GM19452 (cell line): ENCODE results near the gene ATP23.

Experiments
- ATAC-seq: cut with Tn5 transposase; IDR thresholded peaks from one replicate; pipeline ENCODE4 v1.9.1; 2021; ENCODE audit not compliant: unreplicated experiment

Gene ATP23

DNA sequence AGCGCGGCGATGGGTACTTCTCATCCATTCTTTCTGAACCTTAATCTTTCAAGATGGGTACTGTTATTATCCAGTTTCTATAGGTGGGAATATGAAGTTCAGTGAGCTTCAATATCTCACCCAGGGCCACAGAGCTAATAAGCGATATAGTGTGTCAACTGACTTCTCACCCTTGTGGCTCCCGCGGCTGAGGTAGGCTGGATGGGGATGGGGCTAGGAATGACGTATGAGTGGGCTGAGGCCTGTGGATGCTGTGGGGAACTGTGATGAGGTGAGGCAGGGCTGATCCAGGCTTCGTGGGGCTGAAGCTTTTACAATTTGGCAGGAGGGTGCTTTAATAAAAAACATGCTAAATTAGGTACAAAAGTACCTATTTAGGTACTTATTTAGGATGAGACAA, 32.9 kb upstream of the ATP23 start:
- no peak for ATAC-seq

DNA sequence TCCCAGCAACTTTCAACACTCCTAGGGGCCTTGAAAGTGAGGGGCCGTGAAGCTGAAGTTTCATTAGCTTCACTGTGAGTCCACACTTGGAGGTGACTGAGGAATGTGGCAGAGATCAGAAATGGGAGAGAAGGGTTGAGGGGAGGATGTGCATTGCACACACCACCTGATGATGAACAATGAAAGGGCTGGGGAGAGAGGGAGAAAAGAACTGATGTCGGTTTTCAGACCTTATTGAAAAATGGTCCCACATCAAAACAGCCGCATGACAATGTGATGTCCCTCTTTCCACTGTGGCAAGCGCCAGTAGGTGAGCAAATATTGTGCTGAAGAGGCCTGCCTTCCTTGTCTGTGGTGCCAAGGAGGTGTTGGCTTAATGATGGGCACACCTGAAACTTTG, 32.3 kb upstream of the ATP23 start:
- no peak for ATAC-seq

- no peak for ATAC-seq
Measured at GRCh38 chr12:57909611-57910010, 31.8 kb upstream of the ATP23 start.

DNA sequence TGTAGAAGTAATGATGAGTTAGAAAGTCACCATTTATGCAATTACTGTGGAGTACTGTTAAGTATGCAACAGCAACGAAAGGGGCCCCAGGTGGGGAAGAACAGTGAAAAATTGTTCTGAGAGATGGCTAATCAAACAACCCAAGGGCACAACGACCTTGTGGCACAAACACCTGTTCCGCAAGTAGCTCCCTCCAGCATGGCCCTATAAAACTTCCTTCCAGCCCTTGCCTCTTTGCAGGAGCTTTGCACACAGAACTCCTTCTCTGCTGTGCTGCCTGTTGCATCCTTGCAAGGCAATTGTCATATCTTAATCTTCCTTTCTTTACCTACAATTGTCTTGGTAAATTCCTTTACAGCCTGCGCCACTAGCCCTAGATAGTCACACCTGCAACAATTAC, 23.2 kb upstream of the ATP23 start:
- ATAC-seq: no peak

- no peak for ATAC-seq
Measured at GRCh38 chr12:57927086-57927485, 14.3 kb upstream of the ATP23 start.

- no peak for ATAC-seq
Measured at GRCh38 chr12:57929092-57929830, 12.1 kb upstream of the ATP23 start.

GRCh38 chr12:57934819-57935218, 6.5 kb upstream of the ATP23 start:
- no peak for ATAC-seq

- no peak for ATAC-seq
Measured at GRCh38 chr12:57935331-57935730, 6.0 kb upstream of the ATP23 start.

- ATAC-seq: peak; percentile 99
Measured at GRCh38 chr12:57935839-57936512, 5.4 kb upstream of the ATP23 start.

- no peak for ATAC-seq
Measured at GRCh38 chr12:57936513-57936883, 4.9 kb upstream of the ATP23 start.

- ATAC-seq: no peak
Measured at GRCh38 chr12:57939291-57939690, 2.1 kb upstream of the ATP23 start.

DNA sequence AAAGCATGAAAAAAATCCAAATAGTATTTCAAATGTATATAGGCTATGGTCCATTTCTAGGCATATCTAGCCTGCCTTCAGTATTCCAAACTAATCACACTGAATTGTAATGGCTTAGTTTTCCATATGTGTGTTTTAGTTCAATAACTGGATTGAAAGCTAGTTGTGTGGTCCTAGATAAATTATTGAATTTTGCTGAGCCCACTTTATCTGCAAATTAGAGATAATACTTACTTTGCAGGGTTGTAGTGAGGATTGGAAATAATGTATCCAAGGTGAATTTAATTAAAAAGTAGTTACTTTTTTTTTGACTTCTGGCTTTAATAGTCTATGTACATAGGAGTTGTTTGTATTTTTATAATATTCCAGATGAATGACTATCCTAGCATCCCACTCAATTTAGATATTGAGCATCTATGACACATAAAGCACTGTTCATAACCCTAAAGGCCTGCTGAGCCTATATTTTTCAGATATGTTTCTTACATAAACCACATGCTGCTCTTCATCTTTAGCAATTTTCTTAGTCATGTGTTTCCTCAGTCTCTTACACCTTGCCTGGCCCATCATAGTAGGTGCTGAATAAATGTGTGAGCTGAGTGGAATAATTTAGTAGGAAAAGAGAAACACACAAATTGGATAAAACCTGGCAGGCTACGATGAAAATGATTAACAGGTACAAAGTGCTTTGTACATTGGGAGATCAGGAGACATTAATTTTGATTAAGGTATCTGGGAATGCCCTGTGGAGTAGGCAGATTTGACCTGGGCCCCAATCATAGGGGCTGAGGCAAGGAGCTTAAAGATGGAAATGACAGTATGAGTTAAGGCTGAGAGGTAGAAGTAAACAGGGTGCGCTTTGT, 1.1 kb upstream of the ATP23 start:
- ATAC-seq: no peak

GRCh38 chr12:57940915-57941164, 527 bp upstream of the ATP23 start:
- ATAC-seq: no peak

DNA sequence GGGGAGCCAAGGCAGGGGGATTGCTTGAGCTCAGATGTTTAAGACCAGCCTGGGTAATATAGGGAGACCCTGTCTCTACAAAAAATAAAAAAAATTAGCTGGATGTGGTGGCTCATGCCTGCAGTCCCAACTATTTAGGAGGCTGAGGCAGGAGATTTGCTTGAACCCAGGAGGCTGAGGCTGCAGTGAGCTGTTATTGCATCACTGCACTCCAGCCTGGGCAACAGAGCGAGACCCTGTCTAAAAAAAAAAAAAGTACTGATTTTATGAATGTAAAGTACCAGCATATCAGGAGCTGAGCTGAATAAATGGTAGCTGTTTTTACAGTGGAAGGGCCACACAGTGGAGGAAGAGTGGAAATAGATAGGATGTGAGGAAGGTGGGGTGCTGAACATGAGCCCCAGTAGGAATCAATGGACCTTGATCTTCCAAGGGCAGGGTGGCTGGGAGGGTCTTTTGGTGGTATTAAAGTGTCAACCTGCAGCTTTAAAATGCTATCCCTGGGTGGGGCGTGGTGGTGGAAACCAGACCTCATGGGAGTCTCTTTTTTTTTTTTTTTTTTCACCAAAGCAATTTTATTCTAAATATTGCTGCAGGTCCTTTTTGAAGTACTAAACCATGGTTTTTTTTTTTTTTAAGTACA, 2.2 kb downstream of the ATP23 start:
- ATAC-seq: no peak

DNA sequence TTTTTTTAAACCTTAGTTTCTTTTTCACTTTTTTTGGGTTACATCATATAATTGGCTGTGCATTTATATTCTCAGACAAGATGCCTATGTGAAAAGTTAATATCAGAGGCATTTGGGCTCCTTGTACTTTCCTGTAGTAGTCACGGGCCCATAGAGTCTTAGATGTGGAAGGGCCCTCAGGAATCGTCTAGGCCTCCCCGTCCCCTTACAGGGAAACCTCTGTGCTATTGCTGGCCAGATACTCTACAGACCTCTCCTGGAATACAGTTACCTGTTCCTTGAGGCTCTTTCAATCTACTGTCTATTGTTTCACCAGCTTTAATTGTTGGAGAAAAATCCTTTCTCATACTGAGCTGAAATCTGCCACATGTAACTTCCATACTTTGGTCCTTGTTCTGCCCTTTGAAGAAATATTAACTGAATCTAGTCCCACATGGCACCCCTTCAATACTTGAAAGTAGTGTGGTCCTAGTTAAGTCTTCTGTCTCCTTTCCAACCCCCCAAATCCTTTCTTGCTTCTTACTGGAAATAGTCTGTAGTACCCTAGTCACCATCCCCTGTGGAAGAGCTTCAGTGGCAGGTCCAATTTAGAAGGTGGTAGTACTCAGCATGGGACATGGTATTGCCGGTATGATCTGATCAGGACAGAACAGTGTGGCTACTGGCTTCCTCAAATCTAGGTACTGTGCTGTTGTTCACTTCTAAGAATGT, 3.1 kb downstream of the ATP23 start:
- no peak for ATAC-seq

DNA sequence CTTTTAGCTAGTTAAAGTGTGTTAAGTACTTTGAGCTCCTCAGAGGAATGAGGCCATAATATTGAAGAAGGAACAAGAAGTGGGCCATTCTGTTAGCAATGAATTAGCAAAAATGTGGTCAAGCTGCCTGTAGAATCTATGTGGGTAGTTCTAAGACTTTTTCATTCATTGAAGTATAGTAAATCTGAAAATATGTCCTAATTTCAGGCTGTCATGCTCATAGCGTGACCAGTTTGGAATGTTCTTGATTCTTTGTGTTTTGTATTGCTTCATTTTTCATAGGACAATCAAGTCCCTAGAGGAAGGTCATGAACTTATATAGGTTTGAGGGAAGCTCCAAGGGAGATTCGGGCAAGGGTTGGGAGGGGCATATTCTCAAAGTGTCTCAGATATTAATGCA, 11.4 kb downstream of the ATP23 start:
- ATAC-seq: no peak

DNA sequence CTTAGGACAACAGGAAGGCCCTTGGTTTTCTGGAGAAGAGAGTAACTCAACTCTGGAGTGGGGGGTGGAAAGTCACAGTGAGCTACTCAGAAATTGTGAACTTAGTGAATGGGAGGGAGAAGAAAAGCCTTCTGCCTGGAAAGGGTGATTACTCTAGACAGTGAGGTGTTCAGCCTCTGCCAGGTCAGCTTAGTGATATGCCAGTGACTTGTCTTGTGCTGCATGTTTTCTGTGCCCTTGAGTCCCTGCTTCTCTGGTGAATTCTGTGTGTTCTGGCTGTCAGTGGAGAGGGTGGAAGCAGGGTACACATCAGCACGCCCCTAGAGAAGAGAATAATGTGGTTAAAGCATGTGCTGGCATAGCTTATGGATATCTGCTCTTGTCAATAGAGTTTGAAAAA, 13.4 kb downstream of the ATP23 start:
- no peak for ATAC-seq

DNA sequence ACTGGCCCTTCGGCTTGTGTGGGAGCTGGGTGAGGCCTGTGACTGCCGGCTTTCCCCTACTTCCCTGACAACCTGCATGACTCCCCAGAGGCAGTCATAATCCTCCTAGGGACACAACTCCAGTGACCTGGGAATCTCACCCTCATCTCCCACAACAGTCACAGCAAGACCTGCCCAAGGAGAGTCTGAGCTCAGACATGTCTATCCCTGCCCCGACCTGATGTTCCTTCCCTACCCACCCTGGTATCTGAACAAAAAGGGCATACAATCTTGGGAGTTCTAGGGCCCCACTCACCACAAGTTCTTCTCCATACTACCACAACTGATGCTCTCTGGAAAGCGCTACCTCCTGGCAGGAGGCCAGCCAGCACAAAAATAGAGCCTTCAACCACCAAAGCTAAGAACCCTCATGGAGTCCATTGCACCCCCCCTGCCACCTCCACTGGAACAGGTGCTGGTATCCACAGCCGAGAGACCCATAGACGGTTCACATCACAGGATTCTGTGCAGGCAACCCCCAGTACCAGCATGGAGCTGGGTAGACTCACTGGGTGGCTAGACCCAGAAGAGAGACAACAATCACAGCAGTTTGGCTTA, 16.8 kb downstream of the ATP23 start:
- no peak for ATAC-seq

DNA sequence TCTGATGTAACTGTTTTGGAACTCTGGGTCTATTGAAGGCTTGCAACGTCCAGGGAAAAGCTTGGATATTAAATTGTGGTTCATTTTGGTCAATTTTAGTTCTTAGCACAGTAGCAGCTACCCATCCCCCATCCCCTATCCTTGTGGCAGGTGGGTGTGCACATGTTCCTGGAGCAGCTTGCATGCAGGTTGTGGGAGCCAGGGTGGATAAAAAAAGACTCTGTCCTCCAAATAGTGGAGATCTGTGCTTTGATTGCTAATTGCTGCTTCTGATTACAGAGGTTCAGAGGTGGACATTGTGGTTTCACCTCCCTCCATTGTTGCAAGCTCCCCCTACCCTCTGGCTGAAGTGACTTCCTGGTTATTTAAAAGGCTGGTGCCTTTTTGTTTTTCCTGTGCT, 23.1 kb downstream of the ATP23 start:
- no peak for ATAC-seq

DNA sequence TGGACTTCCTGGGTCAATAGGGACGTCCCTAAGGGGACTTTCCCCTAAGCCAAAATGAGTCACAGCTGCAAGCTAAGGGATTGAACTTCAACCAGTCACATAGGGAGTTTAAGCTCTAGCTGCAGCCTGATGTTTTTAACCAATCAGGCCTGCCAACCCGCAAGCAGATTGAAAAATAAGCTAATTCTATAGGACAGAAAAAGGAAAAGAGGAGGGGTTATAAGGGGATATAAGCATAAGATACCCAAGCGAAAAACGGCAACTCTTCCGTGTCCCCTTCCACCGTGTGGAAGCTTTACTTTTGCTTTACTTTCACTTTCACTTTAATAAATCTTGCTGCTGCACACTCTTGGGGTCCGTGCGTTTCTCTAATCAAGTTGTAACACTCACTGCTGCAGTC, 24.4 kb downstream of the ATP23 start:
- no peak for ATAC-seq

GRCh38 chr12:57966536-57966935, 25.2 kb downstream of the ATP23 start:
- ATAC-seq: no peak
